Esophagus muscularis mucosa (tissue), 3 donors: ENCODE measurements around the gene CNTFR.

Source experiments
- POLR2A ChIP-seq: fragments of 450-650 bp; IDR thresholded peaks from one replicate; pipeline ENCODE4 v1.6.1; 2017; ENCODE audit warnings: antibody characterized with exemption, moderate library complexity, mild to moderate bottlenecking, low read depth
- TF ChIP-seq, protein P1 (sequence below), 3 experiments: fragments of 200-600 bp in 2 of 3; fragments of 450-650 bp in 1 of 3; sonication (generic) in 2 of 3; IDR thresholded peaks; one replicate each; pipeline ENCODE4 v1.5.1; 2017 to 2019; ENCODE audit warnings: antibody characterized with exemption in 3 of 3, mild to moderate bottlenecking in 2 of 3, moderate library complexity in 1 of 3

GRCh38 chr9:34623374-34624235, 34.1 kb upstream of the CNTFR start:
- no peak for TF ChIP-seq POLR2A
- TF ChIP-seq, protein P1, sequence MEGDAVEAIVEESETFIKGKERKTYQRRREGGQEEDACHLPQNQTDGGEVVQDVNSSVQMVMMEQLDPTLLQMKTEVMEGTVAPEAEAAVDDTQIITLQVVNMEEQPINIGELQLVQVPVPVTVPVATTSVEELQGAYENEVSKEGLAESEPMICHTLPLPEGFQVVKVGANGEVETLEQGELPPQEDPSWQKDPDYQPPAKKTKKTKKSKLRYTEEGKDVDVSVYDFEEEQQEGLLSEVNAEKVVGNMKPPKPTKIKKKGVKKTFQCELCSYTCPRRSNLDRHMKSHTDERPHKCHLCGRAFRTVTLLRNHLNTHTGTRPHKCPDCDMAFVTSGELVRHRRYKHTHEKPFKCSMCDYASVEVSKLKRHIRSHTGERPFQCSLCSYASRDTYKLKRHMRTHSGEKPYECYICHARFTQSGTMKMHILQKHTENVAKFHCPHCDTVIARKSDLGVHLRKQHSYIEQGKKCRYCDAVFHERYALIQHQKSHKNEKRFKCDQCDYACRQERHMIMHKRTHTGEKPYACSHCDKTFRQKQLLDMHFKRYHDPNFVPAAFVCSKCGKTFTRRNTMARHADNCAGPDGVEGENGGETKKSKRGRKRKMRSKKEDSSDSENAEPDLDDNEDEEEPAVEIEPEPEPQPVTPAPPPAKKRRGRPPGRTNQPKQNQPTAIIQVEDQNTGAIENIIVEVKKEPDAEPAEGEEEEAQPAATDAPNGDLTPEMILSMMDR (IDR thresholded peaks at IDR 0.05) = no peak
